Fibroblast of mammary gland (primary cell): ENCODE results near the gene NEURL1.
"Not testable (repeated sequence)": the region's sequence is repeated elsewhere in the genome, so short reads cannot be mapped to it uniquely, and the experiment has no call there.

Source experiments
- DNase-seq: peaks from one replicate; pipeline ENCODE4 v3.0.0-alpha.2; 2010; ENCODE audit warnings: low read depth
- H3K4me3 ChIP-seq: 2 replicates; pipeline ENCODE4 v1.5.1; 2011; ENCODE audit warnings: low read depth, mild to moderate bottlenecking, low read length, moderate library complexity; ENCODE audit not compliant: control insufficient read depth
- TF ChIP-seq, protein P1 (sequence below): conservative IDR thresholded peaks from 2 replicates; pipeline ENCODE4 v1.5.1; 2011; ENCODE audit warnings: low read depth, low read length, inconsistent platforms; ENCODE audit not compliant: control insufficient read depth, insufficient read depth

Gene NEURL1

DNA sequence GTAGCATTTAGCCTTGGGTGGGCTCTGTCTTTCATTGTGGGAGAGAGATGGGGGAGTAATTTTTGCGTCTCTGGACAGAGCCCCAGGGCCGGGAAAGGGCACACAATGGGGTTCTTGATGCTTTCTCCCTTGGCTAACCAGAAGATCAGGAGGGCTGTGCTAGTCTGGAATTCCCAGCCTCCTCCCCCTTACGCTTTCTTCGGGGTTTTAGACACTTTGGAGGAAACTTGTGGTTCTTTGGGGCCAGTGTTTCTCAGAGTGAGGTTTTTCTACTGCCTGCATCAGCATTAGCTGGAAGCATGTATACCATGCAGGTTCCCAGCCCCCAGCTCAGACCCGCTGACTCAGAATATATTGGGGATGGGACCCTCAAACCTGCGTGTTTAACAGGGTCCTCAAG lies 7.0 kb downstream of the NEURL1 start:
- DNase-seq = no peak
- no peak overlapping the region for H3K4me3 ChIP-seq
- TF ChIP-seq, protein P1, sequence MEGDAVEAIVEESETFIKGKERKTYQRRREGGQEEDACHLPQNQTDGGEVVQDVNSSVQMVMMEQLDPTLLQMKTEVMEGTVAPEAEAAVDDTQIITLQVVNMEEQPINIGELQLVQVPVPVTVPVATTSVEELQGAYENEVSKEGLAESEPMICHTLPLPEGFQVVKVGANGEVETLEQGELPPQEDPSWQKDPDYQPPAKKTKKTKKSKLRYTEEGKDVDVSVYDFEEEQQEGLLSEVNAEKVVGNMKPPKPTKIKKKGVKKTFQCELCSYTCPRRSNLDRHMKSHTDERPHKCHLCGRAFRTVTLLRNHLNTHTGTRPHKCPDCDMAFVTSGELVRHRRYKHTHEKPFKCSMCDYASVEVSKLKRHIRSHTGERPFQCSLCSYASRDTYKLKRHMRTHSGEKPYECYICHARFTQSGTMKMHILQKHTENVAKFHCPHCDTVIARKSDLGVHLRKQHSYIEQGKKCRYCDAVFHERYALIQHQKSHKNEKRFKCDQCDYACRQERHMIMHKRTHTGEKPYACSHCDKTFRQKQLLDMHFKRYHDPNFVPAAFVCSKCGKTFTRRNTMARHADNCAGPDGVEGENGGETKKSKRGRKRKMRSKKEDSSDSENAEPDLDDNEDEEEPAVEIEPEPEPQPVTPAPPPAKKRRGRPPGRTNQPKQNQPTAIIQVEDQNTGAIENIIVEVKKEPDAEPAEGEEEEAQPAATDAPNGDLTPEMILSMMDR = no peak

DNA sequence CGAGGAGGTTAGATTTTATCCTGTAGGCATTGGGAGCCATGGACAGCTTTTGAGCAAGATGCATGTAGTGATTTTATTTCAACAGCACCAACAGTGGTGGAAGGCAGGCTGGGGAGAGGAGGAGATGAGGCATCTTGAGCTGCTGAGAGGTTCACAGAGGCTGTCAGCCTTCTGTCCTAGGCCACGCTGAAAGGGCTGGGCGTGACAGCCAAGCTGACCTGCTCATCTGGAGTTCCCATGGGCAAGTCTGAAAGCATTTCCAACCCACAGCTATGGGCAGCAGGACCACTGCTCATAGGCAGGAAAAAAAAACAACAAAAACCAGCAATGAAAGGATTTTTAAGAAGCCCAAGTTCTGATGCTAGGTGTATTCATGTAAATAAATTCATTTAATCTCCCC lies 7.7 kb downstream of the NEURL1 start:
- no peak for DNase-seq
- TF ChIP-seq, protein P1 = no peak
- H3K4me3 ChIP-seq = no peak overlapping the region

DNA sequence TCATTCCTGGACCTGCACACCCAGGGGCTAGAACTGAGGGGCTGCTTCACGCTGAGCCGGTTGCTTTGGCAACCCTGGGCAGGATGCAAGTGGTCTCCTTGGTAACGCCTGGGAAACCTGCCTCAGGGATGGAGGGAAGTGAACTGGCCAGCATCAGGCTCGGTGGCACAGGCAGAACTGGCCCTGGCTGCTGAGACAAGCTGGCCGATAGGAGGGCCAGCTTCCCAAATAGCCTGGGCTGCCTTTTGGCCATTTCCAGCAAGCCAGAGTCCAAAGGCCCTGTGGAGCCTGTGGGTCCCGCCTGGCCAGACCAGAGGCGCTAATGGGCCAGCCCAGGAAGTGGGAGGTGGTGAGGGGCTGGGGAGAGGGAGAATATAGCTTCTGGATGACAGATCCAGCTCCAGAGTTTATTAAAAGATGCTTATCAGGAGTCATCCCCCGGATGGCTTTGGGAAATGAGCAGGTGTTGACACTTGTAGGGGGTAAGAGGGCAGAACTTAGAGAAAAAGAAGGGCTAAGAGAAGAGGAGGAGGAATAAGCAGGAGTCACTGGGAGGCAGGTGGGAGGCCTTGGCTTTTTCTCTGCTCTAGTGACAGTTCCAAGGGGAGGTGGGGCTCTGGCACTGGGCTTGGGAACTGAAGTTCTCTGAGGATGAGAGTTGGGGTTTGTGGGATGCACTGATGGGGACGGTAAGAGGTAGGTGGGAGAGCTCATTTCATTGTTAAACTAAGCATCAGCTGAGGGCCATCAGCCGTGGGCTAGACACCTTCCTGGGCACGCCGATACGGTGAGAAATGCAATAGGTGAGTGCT lies 9.6 kb downstream of the NEURL1 start:
- no peak for DNase-seq
- no peak overlapping the region for H3K4me3 ChIP-seq
- TF ChIP-seq, protein P1 = no peak

DNA sequence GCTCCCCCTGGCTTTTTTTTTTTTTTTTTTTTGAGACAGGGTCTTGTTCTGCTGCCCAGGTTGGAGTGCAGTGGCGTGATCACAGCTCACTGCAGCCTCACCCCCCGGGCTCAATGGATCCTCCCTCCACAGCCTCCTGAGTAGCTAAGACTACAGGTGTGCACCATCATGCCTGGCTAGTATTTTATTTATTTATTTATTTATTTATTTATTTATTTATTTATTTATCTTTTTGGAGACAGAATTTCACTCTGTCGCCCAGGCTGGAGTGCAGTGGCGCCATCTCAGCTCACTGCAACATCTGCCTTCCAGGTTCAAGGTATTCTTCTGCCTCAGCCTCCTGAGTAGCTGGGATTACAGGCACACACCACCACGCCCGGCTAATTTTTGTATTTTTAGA lies 10.3 kb downstream of the NEURL1 start:
- DNase-seq, H3K4me3 ChIP-seq: not testable (repeated sequence)

DNA sequence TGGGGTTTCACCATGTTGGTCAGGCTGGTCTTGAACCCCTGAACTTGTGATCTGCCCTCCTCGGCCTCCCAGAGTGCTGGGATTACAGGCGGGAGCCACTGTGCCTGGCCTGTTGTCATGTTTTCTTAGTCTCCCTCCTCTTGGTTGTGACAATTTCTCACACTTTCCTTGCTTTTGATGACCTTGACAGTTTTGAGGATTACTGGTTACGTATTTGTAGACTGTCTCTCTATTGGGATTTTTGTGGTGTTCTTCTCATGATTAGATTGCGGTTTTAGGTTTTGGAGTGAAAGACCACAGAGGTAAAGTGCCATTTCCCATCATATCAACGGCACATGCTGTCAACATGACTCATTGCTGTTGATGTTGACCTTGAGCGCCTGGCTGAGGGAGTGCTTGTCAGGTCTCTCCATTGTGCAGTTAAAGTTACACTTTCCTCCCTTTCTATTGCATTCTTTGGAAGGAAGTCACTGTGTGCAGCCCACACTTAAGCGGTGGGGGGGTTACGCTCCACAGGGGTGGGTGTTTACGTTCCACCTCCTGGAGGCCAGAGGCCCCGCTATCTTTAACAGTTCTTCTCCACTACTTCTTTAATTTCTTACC lies 10.8 kb downstream of the NEURL1 start:
- DNase-seq = peak; percentile 91
- TF ChIP-seq, protein P1 = no peak
- H3K4me3 ChIP-seq = no peak overlapping the region

DNA sequence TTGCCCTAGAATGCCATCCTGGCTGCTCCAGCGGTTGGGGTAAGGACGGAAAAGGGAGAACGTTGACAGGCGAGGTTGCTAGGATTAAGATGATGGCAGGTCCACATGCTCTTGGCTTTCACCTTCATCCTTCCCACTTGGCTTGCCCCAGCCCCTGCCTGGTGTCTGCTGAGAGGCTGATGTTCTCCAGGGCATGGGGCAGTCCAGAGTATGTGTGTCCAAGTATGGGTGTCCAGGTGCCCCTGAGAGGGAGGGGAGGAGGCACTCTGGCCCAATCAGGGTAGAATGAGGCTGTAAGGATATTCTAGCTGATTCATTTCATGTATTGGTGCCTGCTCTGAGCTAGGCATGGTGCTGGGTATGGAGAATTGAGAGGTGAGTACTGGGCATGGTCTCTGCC lies 12.6 kb downstream of the NEURL1 start:
- no peak overlapping the region for H3K4me3 ChIP-seq
- no peak for DNase-seq
- TF ChIP-seq, protein P1 = no peak
